Measurements from ENCODE around the gene C6orf163. TPM values are rescaled to one million over a fixed set of nuclear protein-coding genes. Genes with fewer than 3 reads are reported as not detected.
A peak's percentile ranks its signal among the peaks of the same experiment; 100 is the strongest.
"Not testable (repeated sequence)": the region's sequence is repeated elsewhere in the genome, so short reads cannot be mapped to it uniquely, and the experiment has no call there.

Gene C6orf163
- total and polyA plus RNA-seq, 7 donors = 0.71 to 3.3 (median 2.9) TPM; not detected in 2

- Histone ChIP-seq H3K36me3 (no peaks in the 10 kb centered on the region), H3K4me1 (no peaks in the 10 kb centered on the region), H3K9me3 (no peaks in the 10 kb centered on the region), H3K4me3 (no peak overlapping the region), H3K27me3 (peaks cover 0 to 4% (median 0%) of the 10 kb centered on the region in 3 donors), H3K27ac (no peak overlapping the region)
- WGBS, 2 donors = 92 to 93% methylated on average over 3 of the region's 3 CpGs
- no peak for TF ChIP-seq CTCF (IDR thresholded peaks at IDR 0.05)
- TF ChIP-seq POLR2AphosphoS5 (IDR thresholded peaks at IDR 0.05) = no peak
- TF ChIP-seq POLR2A (IDR thresholded peaks at IDR 0.05) = no peak
- TF ChIP-seq EP300 (IDR thresholded peaks at IDR 0.05) = no peak
- no peak for DNase-seq
- intact Hi-C loops (cut with DNase I) = no loop called here
Observed at GRCh38 chr6:87315071-87315470, 29.5 kb upstream of the C6orf163 start.

- TF ChIP-seq POLR2A (IDR thresholded peaks at IDR 0.05) (no peak), CTCF (IDR thresholded peaks at IDR 0.05) (no peak), POLR2AphosphoS5 (IDR thresholded peaks at IDR 0.05) (no peak), EP300 (IDR thresholded peaks at IDR 0.05) (no peak)
- no peak for DNase-seq
- Histone ChIP-seq H3K27ac (no peak overlapping the region), H3K4me1 (peaks cover 0 to 12% (median 7%) of the 10 kb centered on the region in 4 donors), H3K27me3 (peaks cover 0 to 4% (median 0%) of the 10 kb centered on the region in 3 donors), H3K4me3 (no peak overlapping the region), H3K36me3 (no peaks in the 10 kb centered on the region), H3K9me3 (no peaks in the 10 kb centered on the region)
- 86 to 91% methylated on average over 3 of the region's 3 CpGs for WGBS, 2 donors
- intact Hi-C loops (cut with DNase I) = no loop called here
Observed at GRCh38 chr6:87319271-87319987, 25.2 kb upstream of the C6orf163 start.

- peak; percentile 88 for DNase-seq
- peaks cover 0 to 12% (median 7%) of the 10 kb centered on the region in 4 donors for H3K4me1 ChIP-seq
- no peaks in the 10 kb centered on the region for H3K9me3 ChIP-seq
- no peaks in the 10 kb centered on the region for H3K36me3 ChIP-seq
- 0 to 1% methylated on average over 60 of the region's 60 CpGs for WGBS, 2 donors
- peak within 1 kb of the TSS; percentile 51 to 92 (median 78) for H3K4me3 ChIP-seq
- no peaks in the 10 kb centered on the region for H3K27me3 ChIP-seq
- TF ChIP-seq EP300 (IDR thresholded peaks at IDR 0.05) (no peak), POLR2AphosphoS5 (IDR thresholded peaks at IDR 0.05) (peak in 2 of 4 donors; percentile 50 to 58), CTCF (IDR thresholded peaks at IDR 0.05) (peak; percentile 74 to 100 (median 86)), POLR2A (IDR thresholded peaks at IDR 0.05) (peak in 1 of 2 donors; percentile 19)
- H3K27ac ChIP-seq = peak within 1 kb of the TSS; percentile 34 to 81 (median 78)
- intact Hi-C loops (cut with DNase I) = loop anchor here (2.0 to 5.0 kb wide), 2 partner anchors 150 to 170 kb away; partner anchors contain the start of gene SLC35A1
Observed at GRCh38 chr6:87322304-87323212, 22.1 kb upstream of the C6orf163 start, which contains the start of gene SMIM8. SMIM8 (plus strand) TSS chr6:87322588; CDS start chr6:87337032, 14,444 bp downstream.

- intact Hi-C loops (cut with DNase I) = loop anchor here (2.0 to 5.0 kb wide), 2 partner anchors 149 to 172 kb away; partner anchors contain the start of gene SLC35A1
- not testable (repeated sequence) for H3K36me3 ChIP-seq, H3K4me3 ChIP-seq, H3K27ac ChIP-seq, H3K27me3 ChIP-seq, H3K9me3 ChIP-seq, DNase-seq
- peaks cover 0 to 12% (median 7%) of the 10 kb centered on the region in 4 donors for H3K4me1 ChIP-seq
- 95 to 100% methylated on average over 1 of the region's 1 CpG for WGBS, 2 donors
Observed at GRCh38 chr6:87323880-87324279, 20.7 kb upstream of the C6orf163 start.

GRCh38 chr6:87330961-87331360 is 13.7 kb upstream of the C6orf163 start:
- Histone ChIP-seq H3K36me3 (no peaks in the 10 kb centered on the region), H3K27ac (no peak overlapping the region), H3K4me1 (no peaks in the 10 kb centered on the region), H3K9me3 (no peaks in the 10 kb centered on the region), H3K27me3 (no peaks in the 10 kb centered on the region), H3K4me3 (no peak overlapping the region)
- DNase-seq = no peak
- intact Hi-C loops (cut with DNase I) = no loop called here
- no peak for TF ChIP-seq EP300 (IDR thresholded peaks at IDR 0.05)
- TF ChIP-seq CTCF (IDR thresholded peaks at IDR 0.05) = no peak
- TF ChIP-seq POLR2A (IDR thresholded peaks at IDR 0.05) = no peak
- no peak for TF ChIP-seq POLR2AphosphoS5 (IDR thresholded peaks at IDR 0.05)
